ENCODE results near the gene FRY.

- TF ChIP-seq CTCF (IDR thresholded peaks at IDR 0.05): no peak
- TF ChIP-seq POLR2A (IDR thresholded peaks at IDR 0.05): no peak
Measured at GRCh38 chr13:32060401-32060878, 28.9 kb downstream of the FRY start.

Data from uterus (tissue), 2 donors.